ENCODE results near the gene OGT.
"Not testable (repeated sequence)": the region's sequence is repeated elsewhere in the genome, so short reads cannot be mapped to it uniquely, and the experiment has no call there.

Gene OGT

DNA sequence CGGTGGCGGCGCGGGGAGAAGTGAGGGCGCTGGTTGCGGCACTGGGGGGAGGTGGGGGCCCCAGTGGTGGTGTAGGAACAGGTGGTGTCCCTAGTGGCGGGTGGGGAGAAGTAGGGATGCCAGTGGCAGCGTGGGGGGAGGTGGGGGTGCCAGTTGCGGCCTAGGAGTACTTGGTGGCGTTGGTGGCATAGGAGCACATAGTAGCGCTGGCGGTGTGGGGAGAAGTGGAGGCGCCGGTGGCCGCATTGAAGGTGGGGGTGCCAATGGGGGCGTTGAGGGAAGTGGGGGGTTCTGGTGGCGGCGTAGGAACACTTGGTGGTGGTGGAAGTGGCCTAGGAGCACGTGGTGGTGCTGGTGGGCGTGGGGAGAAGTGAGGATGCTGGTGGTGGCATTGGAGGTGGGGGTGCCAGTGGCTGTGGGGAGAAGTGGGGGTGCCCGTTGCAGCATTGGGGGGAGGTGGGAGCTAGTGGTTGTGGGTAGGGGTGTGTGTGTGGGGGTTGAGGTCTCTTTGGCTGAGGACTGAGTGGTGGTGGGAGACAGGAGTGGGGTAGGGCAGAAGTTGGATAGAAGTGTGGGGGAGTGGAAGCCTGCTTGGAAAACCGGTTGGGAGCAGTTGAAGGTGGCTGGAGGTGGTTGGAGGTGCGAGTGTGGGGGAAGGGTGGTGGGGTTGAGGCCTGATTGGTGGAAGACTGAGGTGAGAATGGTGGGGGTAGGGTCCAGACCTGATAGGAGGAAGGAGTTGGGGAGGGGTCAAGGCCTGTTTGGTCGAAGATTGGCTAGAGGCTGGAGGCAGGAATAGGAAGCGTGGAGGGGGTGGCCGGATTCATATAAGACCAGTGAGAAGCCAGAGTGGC, 46.5 kb downstream of the OGT start:
- no peaks in the 10 kb centered on the region for H3K9me3 ChIP-seq
- H3K36me3 ChIP-seq: peaks cover 19% of the 10 kb centered on the region
- H3K27ac ChIP-seq: no peak overlapping the region
- no peak overlapping the region for H3K4me3 ChIP-seq (ENCODE audit: low read depth in 1 of 2, low read length in 1 of 2)
- no peaks in the 10 kb centered on the region for H3K4me1 ChIP-seq (ENCODE audit: control insufficient read depth in 1 of 2, insufficient read depth in 1 of 2, low read depth in 1 of 2, low read length in 1 of 2)
- no peaks in the 10 kb centered on the region for H3K27me3 ChIP-seq
- TF ChIP-seq, protein P1, sequence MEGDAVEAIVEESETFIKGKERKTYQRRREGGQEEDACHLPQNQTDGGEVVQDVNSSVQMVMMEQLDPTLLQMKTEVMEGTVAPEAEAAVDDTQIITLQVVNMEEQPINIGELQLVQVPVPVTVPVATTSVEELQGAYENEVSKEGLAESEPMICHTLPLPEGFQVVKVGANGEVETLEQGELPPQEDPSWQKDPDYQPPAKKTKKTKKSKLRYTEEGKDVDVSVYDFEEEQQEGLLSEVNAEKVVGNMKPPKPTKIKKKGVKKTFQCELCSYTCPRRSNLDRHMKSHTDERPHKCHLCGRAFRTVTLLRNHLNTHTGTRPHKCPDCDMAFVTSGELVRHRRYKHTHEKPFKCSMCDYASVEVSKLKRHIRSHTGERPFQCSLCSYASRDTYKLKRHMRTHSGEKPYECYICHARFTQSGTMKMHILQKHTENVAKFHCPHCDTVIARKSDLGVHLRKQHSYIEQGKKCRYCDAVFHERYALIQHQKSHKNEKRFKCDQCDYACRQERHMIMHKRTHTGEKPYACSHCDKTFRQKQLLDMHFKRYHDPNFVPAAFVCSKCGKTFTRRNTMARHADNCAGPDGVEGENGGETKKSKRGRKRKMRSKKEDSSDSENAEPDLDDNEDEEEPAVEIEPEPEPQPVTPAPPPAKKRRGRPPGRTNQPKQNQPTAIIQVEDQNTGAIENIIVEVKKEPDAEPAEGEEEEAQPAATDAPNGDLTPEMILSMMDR (IDR thresholded peaks at IDR 0.05): no peak

DNA sequence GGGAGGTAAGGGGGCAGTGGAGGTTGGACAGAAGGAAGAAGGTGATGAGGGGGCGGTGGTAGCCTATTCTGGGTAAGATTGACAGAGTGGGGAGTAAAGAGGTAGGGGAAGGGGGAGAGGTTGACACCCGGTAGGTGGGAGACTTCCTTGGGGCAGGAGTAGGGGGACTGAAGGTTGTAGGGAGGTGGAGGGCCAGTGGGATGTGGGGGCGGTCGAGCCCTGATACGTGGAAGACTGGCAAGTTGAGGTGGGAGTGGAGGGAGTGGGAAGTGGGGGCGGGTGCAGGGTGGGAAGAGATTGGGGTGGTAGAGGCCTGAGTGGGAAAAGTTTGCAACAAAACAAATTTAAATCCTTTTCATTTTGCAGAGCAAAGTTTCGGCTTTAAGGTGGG, 47.1 kb downstream of the OGT start:
- H3K27ac ChIP-seq: no peak overlapping the region
- no peaks in the 10 kb centered on the region for H3K27me3 ChIP-seq
- H3K4me1 ChIP-seq (ENCODE audit: control insufficient read depth in 1 of 2, insufficient read depth in 1 of 2, low read depth in 1 of 2, low read length in 1 of 2): no peaks in the 10 kb centered on the region
- H3K36me3 ChIP-seq: peaks cover 15% of the 10 kb centered on the region
- no peaks in the 10 kb centered on the region for H3K9me3 ChIP-seq
- no peak overlapping the region for H3K4me3 ChIP-seq (ENCODE audit: low read depth in 1 of 2, low read length in 1 of 2)
- TF ChIP-seq, protein P1 (IDR thresholded peaks at IDR 0.05): no peak

DNA sequence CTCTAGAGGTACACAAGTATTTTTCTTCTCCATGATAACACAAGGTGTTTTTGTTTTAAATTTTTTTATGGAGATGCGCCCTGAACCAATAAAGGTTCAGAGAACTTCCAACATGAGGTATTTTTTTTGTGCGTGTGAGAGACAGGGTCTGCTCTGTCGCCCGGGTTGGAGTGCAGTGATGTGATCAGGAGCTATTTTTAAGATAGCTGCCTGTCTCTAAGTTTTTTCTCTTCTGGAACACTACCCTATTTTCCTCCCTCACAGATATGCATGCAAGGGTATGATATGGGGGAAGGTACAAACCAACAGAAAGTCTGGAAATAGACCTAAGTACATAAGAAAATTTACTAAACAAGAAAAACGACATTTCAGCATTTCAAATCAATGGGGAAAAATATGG, 48.3 kb downstream of the OGT start:
- no peak overlapping the region for H3K27ac ChIP-seq
- TF ChIP-seq, protein P1 (IDR thresholded peaks at IDR 0.05): no peak
- no peaks in the 10 kb centered on the region for H3K9me3 ChIP-seq
- H3K27me3 ChIP-seq: no peaks in the 10 kb centered on the region
- H3K4me1 ChIP-seq (ENCODE audit: control insufficient read depth in 1 of 2, insufficient read depth in 1 of 2, low read depth in 1 of 2, low read length in 1 of 2): no peaks in the 10 kb centered on the region
- peaks cover 5% of the 10 kb centered on the region for H3K36me3 ChIP-seq
- H3K4me3 ChIP-seq (ENCODE audit: low read depth in 1 of 2, low read length in 1 of 2): no peak overlapping the region

DNA sequence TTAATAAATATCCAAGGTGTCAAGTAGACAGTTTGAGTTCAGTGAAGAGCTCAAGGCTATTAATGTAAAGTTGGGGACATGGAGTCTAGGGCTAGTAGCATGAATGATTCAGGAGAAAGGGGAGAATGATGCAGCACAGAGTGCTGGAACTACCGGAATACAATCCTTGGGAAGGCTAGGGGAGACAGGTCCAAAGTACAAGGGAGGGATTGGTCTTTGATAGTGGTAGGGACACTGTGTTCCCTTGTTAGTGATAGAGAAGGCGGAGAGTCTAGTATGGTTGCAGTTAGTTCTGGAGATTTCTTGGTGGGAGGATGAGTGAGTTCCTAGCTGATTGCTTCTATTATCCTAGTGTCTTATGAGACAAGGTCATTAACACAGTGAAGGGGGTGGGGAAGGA, 54.0 kb downstream of the OGT start:
- H3K27ac ChIP-seq: no peak overlapping the region
- no peaks in the 10 kb centered on the region for H3K27me3 ChIP-seq
- no peaks in the 10 kb centered on the region for H3K36me3 ChIP-seq
- peaks cover 0 to 5% of the 10 kb centered on the region in 2 experiments for H3K4me1 ChIP-seq (ENCODE audit: control insufficient read depth in 1 of 2, insufficient read depth in 1 of 2, low read depth in 1 of 2, low read length in 1 of 2)
- TF ChIP-seq, protein P1 (IDR thresholded peaks at IDR 0.05): no peak
- H3K4me3 ChIP-seq (ENCODE audit: low read depth in 1 of 2, low read length in 1 of 2): no peak overlapping the region
- H3K9me3 ChIP-seq: no peaks in the 10 kb centered on the region

DNA sequence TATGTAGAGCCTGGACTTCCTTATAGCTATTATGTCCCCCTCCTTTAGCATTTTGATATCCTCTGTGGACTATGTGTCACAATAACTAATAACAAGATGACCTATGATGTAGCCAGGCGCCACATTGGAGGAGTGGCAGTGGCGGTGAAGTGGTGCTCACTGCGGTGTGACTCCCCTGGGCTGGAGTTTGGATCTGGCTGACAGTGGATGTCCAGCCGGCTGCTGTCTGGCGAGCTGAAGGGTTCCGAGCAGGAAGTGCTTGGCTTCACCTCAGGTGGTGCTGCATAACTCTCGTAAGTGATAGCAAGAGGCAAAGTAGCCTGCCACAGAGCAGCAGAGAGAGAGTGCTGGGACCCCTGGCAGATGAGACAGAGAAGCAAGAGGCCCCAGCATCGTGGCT, 60.3 kb downstream of the OGT start:
- not testable (repeated sequence) for H3K27ac ChIP-seq; H3K27me3 ChIP-seq; H3K4me1 ChIP-seq (ENCODE audit: control insufficient read depth in 1 of 2, insufficient read depth in 1 of 2, low read depth in 1 of 2, low read length in 1 of 2); H3K9me3 ChIP-seq; H3K36me3 ChIP-seq; H3K4me3 ChIP-seq (ENCODE audit: low read depth in 1 of 2, low read length in 1 of 2)

DNA sequence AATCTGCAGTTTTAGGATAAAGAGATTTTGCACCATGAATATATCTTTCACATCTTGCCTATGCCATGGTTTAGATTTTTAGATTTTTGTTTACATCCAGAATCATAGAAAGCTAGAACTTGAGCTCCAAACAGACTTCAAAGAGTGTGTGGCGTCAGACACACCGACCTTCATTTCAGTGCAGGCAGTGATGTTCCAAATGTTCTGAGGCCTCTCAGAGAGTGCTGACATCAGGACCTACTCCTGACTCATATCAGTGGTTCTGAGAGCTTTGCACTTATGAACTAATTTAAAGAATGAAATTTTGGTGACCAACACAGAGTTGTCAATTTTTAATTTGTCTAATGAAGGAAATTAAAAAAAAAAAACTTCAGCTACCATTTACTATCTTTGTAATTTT, 67.1 kb downstream of the OGT start:
- TF ChIP-seq, protein P1 (IDR thresholded peaks at IDR 0.05): no peak
- Histone ChIP-seq H3K4me1 (ENCODE audit: control insufficient read depth in 1 of 2, insufficient read depth in 1 of 2, low read depth in 1 of 2, low read length in 1 of 2) (no peaks in the 10 kb centered on the region), H3K4me3 (ENCODE audit: low read depth in 1 of 2, low read length in 1 of 2) (no peak overlapping the region), H3K27me3 (no peaks in the 10 kb centered on the region), H3K27ac (no peak overlapping the region), H3K9me3 (no peaks in the 10 kb centered on the region), H3K36me3 (peaks cover 24% of the 10 kb centered on the region)

Measured in neutrophil (primary cell).